CD8-positive, alpha-beta memory T cell (primary cell): ENCODE results near the gene TBC1D16. TPM values are rescaled to one million over a fixed set of nuclear protein-coding genes. Genes with fewer than 3 reads are reported as not detected.
A peak's percentile ranks its signal among the peaks of the same experiment; 100 is the strongest.

ENCODE experiments used
- CTCF ChIA-PET: fragments of 350-600 bp; sonication (Branson Sonifier 250); formaldehyde crosslinking; loops from one replicate; lab custom pipeline; 2021; ENCODE audit warnings: antibody characterized with exemption; lab: Charles Lee
- POLR2A ChIA-PET: fragments of 350-600 bp; sonication (Branson Sonifier 250); formaldehyde crosslinking; loops from one replicate; lab custom pipeline; 2021; ENCODE audit warnings: antibody characterized with exemption; lab: Charles Lee
- DNase-seq, 5 donors: peaks; one replicate each; pipeline versions ENCODE4 v3.0.0 to v3.0.0-alpha.2; 2020 to 2022; ENCODE audit warnings: mixed read lengths in 1 of 5
- H3K27ac ChIP-seq: one replicate; pipeline ENCODE4 v1.7.0; 2013; ENCODE audit warnings: low read depth, mild to moderate bottlenecking, low read length, moderate library complexity
- H3K27me3 ChIP-seq: 2 replicates; pipeline ENCODE4 v1.7.0; 2013; ENCODE audit warnings: low read length, mild to moderate bottlenecking; ENCODE audit not compliant: insufficient read depth, poor library complexity, severe bottlenecking
- H3K36me3 ChIP-seq: 2 replicates; pipeline ENCODE4 v1.7.0; 2013; ENCODE audit warnings: mild to moderate bottlenecking, low read length, moderate library complexity; ENCODE audit not compliant: insufficient read depth
- H3K4me1 ChIP-seq: 2 replicates; pipeline ENCODE4 v1.7.0; 2013; ENCODE audit warnings: mild to moderate bottlenecking, low read length, moderate library complexity; ENCODE audit not compliant: insufficient read depth
- H3K4me3 ChIP-seq: 2 replicates; pipeline ENCODE4 v1.7.0; 2013; ENCODE audit warnings: mild to moderate bottlenecking, low read length
- H3K9me3 ChIP-seq: 2 replicates; pipeline ENCODE4 v1.7.0; 2013; ENCODE audit warnings: mild to moderate bottlenecking, low read length
- H3K27ac Mint-ChIP-seq, 8 donors: one replicate each; pipeline ENCODE4 v1.8.0; 2020 to 2021; ENCODE audit warnings: mixed read lengths in 8 of 8, mild to moderate bottlenecking in 6 of 8, inconsistent platforms in 3 of 8, moderate library complexity in 3 of 8
- H3K27me3 Mint-ChIP-seq, 2 donors: one replicate each; pipeline ENCODE4 v1.8.0; 2020 to 2021; ENCODE audit warnings: mixed read lengths in 2 of 2, mild to moderate bottlenecking in 1 of 2, moderate library complexity in 1 of 2
- H3K36me3 Mint-ChIP-seq, 3 donors: one replicate each; pipeline ENCODE4 v1.8.0; 2020 to 2021; ENCODE audit warnings: mixed read lengths in 3 of 3, inconsistent platforms in 1 of 3, mild to moderate bottlenecking in 1 of 3
- H3K4me1 Mint-ChIP-seq, 3 donors: one replicate each; pipeline ENCODE4 v1.8.0; 2020 to 2021; ENCODE audit warnings: mixed read lengths in 3 of 3, inconsistent platforms in 1 of 3, mild to moderate bottlenecking in 1 of 3
- H3K4me3 Mint-ChIP-seq, 7 donors: one replicate each; pipeline ENCODE4 v1.8.0; 2020 to 2021; ENCODE audit warnings: mixed read lengths in 7 of 7, mild to moderate bottlenecking in 6 of 7, moderate library complexity in 4 of 7, inconsistent platforms in 2 of 7
- H3K9me3 Mint-ChIP-seq, 5 donors: one replicate each; pipeline ENCODE4 v1.8.0; 2020 to 2022; ENCODE audit warnings: mixed read lengths in 5 of 5, mild to moderate bottlenecking in 3 of 5, moderate library complexity in 2 of 5, inconsistent platforms in 1 of 5
- polyA plus RNA-seq: library from polyadenylated mRNA; unstranded; fragments of 300-500 nt; fragmentation: Illumina TruSeq; gene quantifications from one replicate; pipeline ENCODE4 v1.2.3, GENCODE V29; 2021
- total RNA-seq, 2 experiments: library from RNA; stranded (reverse); gene quantifications; one replicate each; pipeline ENCODE4 v1.2.3, GENCODE V29; 2021

The TBC1D16 gene
- total and polyA plus RNA-seq, 3 experiments from 2014 or later = 0.33 to 4.3 (median 3.5) TPM

DNA sequence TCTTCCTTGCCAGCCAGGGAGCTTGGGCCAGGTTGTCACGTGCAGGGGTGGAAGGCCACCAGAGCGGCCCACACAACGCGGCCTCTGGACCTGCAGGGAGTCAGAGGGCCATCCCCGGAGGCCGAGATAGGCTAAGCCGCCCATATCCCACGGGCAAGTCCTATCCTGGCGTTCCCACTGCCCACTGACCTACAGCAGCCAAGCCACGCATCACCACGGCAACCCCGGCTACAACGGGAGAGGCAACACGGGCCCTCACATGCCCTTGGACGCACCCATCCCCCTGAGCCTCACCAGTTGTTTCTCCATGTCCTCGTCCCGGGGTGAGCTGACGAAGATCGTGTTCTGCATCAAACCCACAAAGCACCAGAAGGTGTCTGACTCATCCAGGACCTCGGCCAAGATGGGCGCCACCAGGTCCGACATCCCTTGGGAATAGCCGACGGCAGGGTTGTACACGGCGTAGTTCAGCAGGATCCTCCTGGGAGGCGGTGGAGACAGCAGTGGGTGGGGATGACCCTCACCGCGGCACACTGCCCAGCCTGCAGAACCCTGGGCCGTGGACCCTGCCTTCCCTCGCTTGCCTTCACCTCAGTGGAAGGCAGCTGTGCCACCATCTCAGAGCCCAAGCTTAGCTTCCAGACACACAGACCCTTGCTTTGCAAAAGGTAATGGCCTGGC, 88.2 kb downstream of the TBC1D16 start:
- H3K4me1 ChIP-seq = peaks cover 8% of the 10 kb centered on the region
- H3K27me3 ChIP-seq = no peaks in the 10 kb centered on the region
- Mint-ChIP-seq H3K4me3 (no peak overlapping the region), H3K4me1 (peaks cover 7 to 8% (median 8%) of the 10 kb centered on the region in 3 donors), H3K27ac (no peak overlapping the region), H3K27me3 (peaks cover 0 to 4% of the 10 kb centered on the region in 2 donors), H3K9me3 (peaks cover 0 to 2% (median 0%) of the 10 kb centered on the region in 5 donors), H3K36me3 (peaks cover 0 to 2% (median 0%) of the 10 kb centered on the region in 3 donors)
- DNase-seq = peak in 1 of 5 donors; percentile 33
- H3K27ac ChIP-seq = no peak overlapping the region
- H3K9me3 ChIP-seq = no peaks in the 10 kb centered on the region
- CTCF ChIA-PET = no interaction called here
- POLR2A ChIA-PET = no interaction called here
- H3K4me3 ChIP-seq = no peak overlapping the region
- no peaks in the 10 kb centered on the region for H3K36me3 ChIP-seq

DNA sequence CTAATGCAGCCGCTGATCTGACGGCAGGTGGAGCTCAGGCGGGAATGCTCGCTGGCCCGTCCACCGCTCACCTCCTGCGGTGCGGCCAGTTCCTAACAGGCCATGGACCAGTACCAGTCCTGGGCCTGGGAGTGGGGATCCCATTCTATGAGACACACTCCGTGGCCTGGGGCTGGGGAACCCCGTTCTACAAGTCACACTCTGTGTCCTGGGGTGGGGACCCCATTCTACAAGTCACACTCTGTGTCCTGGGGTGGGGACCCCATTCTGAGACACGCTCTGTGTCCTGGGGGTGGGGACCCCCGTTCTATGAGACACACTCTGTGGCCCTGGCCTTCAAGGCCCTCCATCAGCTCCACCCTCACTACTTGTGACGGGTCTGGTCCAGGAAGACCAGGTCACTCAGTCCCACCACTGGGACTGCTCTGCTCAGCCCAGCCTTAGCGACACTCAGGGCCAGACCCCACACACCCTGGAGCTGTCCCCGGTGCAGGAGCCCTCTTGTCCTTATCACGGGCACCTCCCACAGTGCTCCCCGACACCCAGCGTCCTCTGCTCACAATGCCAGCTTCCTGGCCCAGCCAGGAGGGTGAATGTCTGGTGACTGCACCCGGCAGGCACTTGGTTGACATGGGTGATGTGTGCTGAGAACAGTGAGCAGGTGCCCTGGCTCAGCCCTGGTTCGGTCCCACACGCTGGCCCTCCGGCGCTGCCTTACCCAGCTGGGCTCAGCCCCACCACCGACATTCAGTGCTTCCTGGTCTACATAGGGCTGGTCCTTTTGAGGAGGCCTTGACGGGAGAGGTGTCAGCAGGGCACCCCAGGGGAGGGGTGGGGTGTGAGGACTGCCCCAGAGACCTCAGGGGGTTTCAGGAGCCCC, 89.1 kb downstream of the TBC1D16 start:
- Mint-ChIP-seq H3K9me3 (peaks cover 0 to 2% (median 0%) of the 10 kb centered on the region in 5 donors), H3K4me3 (peak overlapping the region in 1 of 7 donors; percentile 23), H3K36me3 (peaks cover 0 to 2% (median 0%) of the 10 kb centered on the region in 3 donors), H3K4me1 (peaks cover 8 to 9% (median 9%) of the 10 kb centered on the region in 3 donors), H3K27ac (peak overlapping the region in 1 of 8 donors; percentile 33), H3K27me3 (peaks cover 0 to 4% of the 10 kb centered on the region in 2 donors)
- Histone ChIP-seq H3K36me3 (no peaks in the 10 kb centered on the region), H3K4me1 (peaks cover 12% of the 10 kb centered on the region), H3K27ac (no peak overlapping the region), H3K9me3 (no peaks in the 10 kb centered on the region), H3K27me3 (no peaks in the 10 kb centered on the region), H3K4me3 (no peak overlapping the region)
- peak in 1 of 5 donors; percentile 36 for DNase-seq
- ChIA-PET CTCF (no interaction called here), POLR2A (no interaction called here)

DNA sequence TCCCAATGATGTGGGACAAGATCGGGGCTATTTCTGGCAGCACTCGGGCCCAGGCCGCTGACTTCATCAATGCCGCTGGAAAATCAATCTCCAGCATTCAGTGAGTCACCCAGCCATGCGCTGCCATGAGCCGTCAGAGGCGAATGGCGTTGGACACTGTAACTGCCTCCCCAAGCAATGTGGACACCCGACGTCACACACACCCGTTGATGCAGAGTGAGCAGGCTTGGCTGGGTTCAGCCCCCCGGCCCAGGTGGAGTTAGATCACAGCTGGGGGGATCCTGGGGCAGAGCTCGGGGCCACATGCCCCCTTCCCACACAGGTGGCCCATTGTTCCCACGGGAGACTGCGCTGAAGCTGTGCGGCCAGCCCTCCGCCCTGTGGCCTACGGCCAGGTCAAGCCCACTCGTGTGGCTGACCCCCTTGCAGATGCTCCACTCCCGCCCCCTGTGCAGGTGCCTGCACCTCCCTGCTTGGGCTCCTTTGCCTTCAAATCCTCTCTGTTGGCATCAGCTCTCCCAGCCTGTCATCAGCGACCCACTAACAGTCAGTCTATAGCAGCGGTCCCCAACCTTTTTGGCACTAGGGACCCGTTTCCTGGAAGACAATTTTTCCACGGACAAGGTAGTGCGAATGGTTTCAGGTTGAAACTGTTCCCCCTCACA, 89.9 kb downstream of the TBC1D16 start:
- no peaks in the 10 kb centered on the region for H3K27me3 ChIP-seq
- DNase-seq = peak in 1 of 5 donors; percentile 29
- Mint-ChIP-seq H3K27ac (peak overlapping the region in 2 of 8 donors; percentile 55 to 87), H3K4me3 (no peak overlapping the region), H3K9me3 (peaks cover 0 to 2% (median 0%) of the 10 kb centered on the region in 5 donors), H3K27me3 (peaks cover 0 to 4% of the 10 kb centered on the region in 2 donors), H3K4me1 (peaks cover 8 to 9% (median 9%) of the 10 kb centered on the region in 3 donors), H3K36me3 (peaks cover 0 to 2% (median 0%) of the 10 kb centered on the region in 3 donors)
- ChIA-PET CTCF (no interaction called here), POLR2A (no interaction called here)
- no peak overlapping the region for H3K27ac ChIP-seq
- H3K9me3 ChIP-seq = no peaks in the 10 kb centered on the region
- no peak overlapping the region for H3K4me3 ChIP-seq
- no peaks in the 10 kb centered on the region for H3K36me3 ChIP-seq
- peaks cover 12% of the 10 kb centered on the region for H3K4me1 ChIP-seq

DNA sequence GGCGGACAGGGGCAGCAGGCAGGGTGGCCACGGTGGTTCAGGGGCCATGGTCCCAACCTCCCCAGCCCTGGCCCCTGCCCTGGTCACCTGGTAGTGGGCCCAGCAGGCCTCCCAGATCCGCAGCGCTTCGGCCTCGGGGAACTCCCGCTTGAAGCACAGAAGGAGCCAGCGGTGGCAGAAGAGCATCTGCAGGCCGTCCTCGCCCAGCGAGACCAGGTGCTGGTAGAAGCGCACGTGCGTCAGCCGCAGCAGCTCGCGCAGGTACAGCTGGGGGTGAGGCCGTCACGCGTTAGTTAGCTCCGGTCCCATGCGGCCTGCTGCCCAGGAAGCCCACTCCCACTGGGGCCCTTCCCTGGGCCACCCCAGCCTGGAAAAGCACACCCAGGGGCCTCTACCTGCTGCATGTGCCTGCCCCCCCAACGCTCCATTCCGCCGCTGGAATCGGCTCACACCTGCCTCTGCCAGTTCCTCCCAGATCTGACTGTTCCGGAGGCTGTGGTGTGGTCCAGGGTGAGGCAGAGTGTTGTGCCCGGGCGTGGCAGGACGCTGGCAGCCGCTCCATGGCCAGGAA, 90.8 kb downstream of the TBC1D16 start:
- no peak overlapping the region for H3K4me3 Mint-ChIP-seq
- no peaks in the 10 kb centered on the region for H3K9me3 ChIP-seq
- H3K4me1 Mint-ChIP-seq = peaks cover 9 to 12% (median 9%) of the 10 kb centered on the region in 3 donors
- H3K27ac Mint-ChIP-seq = no peak overlapping the region
- no peaks in the 10 kb centered on the region for H3K36me3 ChIP-seq
- peaks cover 0 to 2% (median 0%) of the 10 kb centered on the region in 5 donors for H3K9me3 Mint-ChIP-seq
- H3K36me3 Mint-ChIP-seq = peaks cover 0 to 1% (median 0%) of the 10 kb centered on the region in 3 donors
- no peaks in the 10 kb centered on the region for H3K27me3 ChIP-seq
- H3K27ac ChIP-seq = no peak overlapping the region
- peak in 1 of 5 donors; percentile 42 for DNase-seq
- peaks cover 4% of the 10 kb centered on the region in 2 donors for H3K27me3 Mint-ChIP-seq
- POLR2A ChIA-PET = no interaction called here
- no peak overlapping the region for H3K4me3 ChIP-seq
- peaks cover 12% of the 10 kb centered on the region for H3K4me1 ChIP-seq
- CTCF ChIA-PET = no interaction called here

DNA sequence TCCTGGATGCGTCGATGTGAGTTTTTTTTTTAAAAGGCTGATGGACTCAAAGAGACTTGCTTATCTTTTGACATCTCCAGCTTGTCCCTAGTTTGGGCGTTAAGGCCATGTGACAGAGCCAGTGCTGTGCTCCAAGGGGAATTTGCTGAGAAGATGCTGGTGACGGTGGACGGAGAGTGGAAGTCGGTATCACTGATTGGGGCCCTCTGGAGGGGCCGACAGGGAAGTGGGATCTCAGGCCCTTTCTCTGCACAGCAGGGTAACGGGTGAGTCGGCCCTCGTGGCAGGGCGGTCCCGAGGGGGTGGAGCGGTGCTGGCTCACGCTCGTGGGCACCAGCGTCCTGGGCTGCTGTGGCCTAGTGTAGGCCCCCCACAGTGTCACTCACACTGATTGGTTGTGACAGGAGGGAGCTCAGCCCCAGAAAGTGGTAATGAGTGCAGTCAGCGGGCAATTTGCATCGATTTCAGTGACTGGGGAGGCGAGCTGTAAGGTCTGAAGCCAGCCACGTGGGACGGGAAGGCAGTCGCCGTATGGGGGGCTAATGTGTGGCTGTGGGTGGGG, 91.3 kb downstream of the TBC1D16 start:
- no peak overlapping the region for H3K4me3 Mint-ChIP-seq
- no peak overlapping the region for H3K27ac Mint-ChIP-seq
- no peaks in the 10 kb centered on the region for H3K36me3 Mint-ChIP-seq
- POLR2A ChIA-PET = no interaction called here
- H3K36me3 ChIP-seq = no peaks in the 10 kb centered on the region
- CTCF ChIA-PET = no interaction called here
- peak in 1 of 5 donors; percentile 25 for DNase-seq
- H3K27me3 Mint-ChIP-seq = peaks cover 4% of the 10 kb centered on the region in 2 donors
- H3K9me3 Mint-ChIP-seq = peaks cover 0 to 2% (median 0%) of the 10 kb centered on the region in 5 donors
- no peaks in the 10 kb centered on the region for H3K9me3 ChIP-seq
- H3K4me1 Mint-ChIP-seq = peaks cover 9 to 12% (median 9%) of the 10 kb centered on the region in 3 donors
- peaks cover 12% of the 10 kb centered on the region for H3K4me1 ChIP-seq
- no peak overlapping the region for H3K27ac ChIP-seq
- no peak overlapping the region for H3K4me3 ChIP-seq
- no peaks in the 10 kb centered on the region for H3K27me3 ChIP-seq

DNA sequence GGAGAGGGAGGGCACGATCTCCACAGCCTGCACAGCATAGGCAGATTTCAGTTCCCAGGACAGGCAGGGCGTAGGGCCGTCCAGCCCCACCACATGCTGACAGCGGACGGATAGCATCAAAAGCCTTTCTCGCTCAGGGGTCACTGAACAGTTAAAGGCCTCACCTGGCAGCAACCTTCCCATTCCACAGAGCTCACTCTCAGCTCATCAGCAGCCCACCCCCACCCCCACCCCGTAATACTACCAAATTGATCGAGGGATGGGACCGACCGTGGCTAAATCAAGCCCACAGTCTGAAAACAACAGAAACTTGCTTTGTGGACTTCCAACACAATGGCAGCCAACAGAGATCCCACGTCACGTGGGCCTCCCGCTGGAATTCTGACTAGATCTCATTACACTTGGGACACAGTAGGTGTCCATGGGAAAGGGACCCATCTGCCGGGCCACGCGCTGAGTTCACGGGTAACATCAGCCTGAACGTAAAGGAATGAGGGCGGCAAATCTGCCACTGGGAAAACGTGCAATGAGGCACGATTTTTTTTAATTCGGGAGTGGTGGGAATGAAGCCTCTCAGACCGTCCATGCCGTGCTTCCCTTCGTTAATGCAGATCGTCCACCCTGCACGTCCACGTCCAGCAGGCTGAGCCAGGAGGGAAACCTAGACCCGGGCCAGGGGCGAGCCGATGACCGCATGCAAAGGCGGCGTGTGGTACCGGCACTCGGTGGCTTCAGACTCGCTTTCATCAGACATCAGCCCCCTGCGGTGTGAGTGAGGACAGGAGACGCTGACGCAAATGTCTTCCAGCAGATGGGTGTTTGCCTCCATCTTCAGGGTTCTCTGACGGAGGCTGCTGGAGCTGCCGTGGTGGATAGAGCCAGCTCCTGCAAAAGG, 92.1 kb downstream of the TBC1D16 start:
- H3K27ac Mint-ChIP-seq = peak overlapping the region in 5 of 8 donors; percentile 23 to 83 (median 34)
- peak overlapping the region in 4 of 7 donors; percentile 39 to 79 (median 54) for H3K4me3 Mint-ChIP-seq
- no peaks in the 10 kb centered on the region for H3K36me3 Mint-ChIP-seq
- CTCF ChIA-PET = no interaction called here
- H3K9me3 ChIP-seq = no peaks in the 10 kb centered on the region
- no peak overlapping the region for H3K27ac ChIP-seq
- H3K4me1 ChIP-seq = peaks cover 12% of the 10 kb centered on the region
- peaks cover 4% of the 10 kb centered on the region in 2 donors for H3K27me3 Mint-ChIP-seq
- no peaks in the 10 kb centered on the region for H3K36me3 ChIP-seq
- peaks cover 9 to 13% (median 9%) of the 10 kb centered on the region in 3 donors for H3K4me1 Mint-ChIP-seq
- H3K4me3 ChIP-seq = no peak overlapping the region
- POLR2A ChIA-PET = no interaction called here
- H3K27me3 ChIP-seq = no peaks in the 10 kb centered on the region
- H3K9me3 Mint-ChIP-seq = peaks cover 0 to 2% (median 0%) of the 10 kb centered on the region in 5 donors
- DNase-seq = peak in 1 of 5 donors; percentile 35
